ENCODE data around the gene SLC9A8. TPM values are rescaled to one million over a fixed set of nuclear protein-coding genes. Genes with fewer than 3 reads are reported as not detected.

SLC9A8 gene
- total RNA-seq, 1 donor from 2014 or later: 22.3 TPM

- intact Hi-C loops (cut with micrococcal nuclease): loop anchor here (1.0 to 5.0 kb wide), 2 partner anchors 10 to 140 kb away; no protein-coding TSS in a partner anchor
These were observed 662 bp upstream of the SLC9A8 start for GRCh38 chr20:49811825-49812506.

DNA sequence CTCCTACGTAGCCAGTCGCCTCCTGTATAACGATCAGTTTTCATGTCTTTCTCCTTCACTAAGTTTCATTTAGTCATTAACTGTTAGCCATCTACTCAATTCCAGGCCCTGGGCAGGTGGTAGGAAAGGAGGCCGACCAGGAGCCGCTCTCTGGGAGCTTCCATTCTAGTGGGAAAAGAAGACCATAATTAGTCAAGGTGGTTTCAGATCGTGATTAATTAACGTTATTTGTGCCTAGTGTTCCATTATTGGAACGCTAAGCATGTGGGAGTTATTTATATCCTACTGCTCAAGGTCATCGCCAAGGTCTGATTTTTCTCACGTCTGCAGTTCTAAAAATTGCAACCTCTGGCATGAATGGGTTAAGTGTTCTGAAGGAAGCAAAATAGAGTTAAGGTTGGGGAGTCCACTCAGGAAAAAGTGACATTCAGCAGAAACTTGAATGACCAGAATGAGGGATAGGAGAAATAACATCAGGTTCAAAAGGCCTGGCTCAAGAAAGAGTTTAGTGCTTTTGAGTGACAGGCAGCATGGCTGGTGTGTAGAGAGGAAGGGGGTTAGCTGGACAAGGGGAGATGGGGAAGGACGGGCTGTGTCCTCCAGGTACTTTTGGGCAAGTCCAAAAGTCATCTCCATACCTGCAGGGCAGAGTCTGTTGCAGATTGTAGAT lies 812 bp downstream of the SLC9A8 start:
- intact Hi-C loops (cut with micrococcal nuclease): loop anchor here (5.0 kb wide), 1 partner anchor 141 kb away; no protein-coding TSS in a partner anchor

- intact Hi-C loops (cut with micrococcal nuclease): loop anchor here (5.0 kb wide), 1 partner anchor 142 kb away; no protein-coding TSS in a partner anchor
These were observed 1.5 kb downstream of the SLC9A8 start for GRCh38 chr20:49814057-49814694.

GRCh38 chr20:49818816-49819215 lies 6.2 kb downstream of the SLC9A8 start:
- intact Hi-C loops (cut with micrococcal nuclease): no loop called here

- intact Hi-C loops (cut with micrococcal nuclease): loop anchor here (5.0 kb wide), 1 partner anchor 107 kb away; the partner anchor contains the start of gene B4GALT5
These were observed 7.1 kb downstream of the SLC9A8 start for GRCh38 chr20:49819702-49820101.

DNA sequence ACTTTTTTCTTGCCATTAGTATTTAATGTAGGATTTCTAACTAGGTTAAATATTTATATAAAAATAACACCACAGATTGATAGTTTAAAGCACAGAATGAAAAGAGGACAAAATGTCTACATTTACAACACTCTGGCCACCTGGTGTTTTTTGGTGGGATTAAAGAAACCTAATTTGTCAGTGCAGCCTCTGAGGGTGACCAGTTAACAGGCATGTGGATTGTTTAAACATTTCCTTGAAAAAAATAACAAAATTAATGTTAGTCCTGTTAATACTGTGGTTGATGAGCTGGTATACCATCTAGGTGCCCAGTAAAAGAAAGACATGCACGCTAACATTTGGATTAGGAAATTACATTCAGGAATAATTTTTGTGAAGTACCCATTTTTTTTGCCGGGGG lies 8.8 kb downstream of the SLC9A8 start:
- intact Hi-C loops (cut with micrococcal nuclease): loop anchor here (5.0 kb wide), 1 partner anchor 109 kb away; the partner anchor contains the start of gene B4GALT5

- intact Hi-C loops (cut with micrococcal nuclease): loop anchor here (5.0 kb wide), 1 partner anchor 110 kb away; the partner anchor contains the start of gene B4GALT5
These were observed 9.3 kb downstream of the SLC9A8 start for GRCh38 chr20:49821870-49822331.

GRCh38 chr20:49823152-49823847 lies 10.7 kb downstream of the SLC9A8 start:
- intact Hi-C loops (cut with micrococcal nuclease): loop anchor here (5.0 kb wide), 1 partner anchor 111 kb away; the partner anchor contains the start of gene B4GALT5

GRCh38 chr20:49824206-49824605 lies 11.6 kb downstream of the SLC9A8 start:
- intact Hi-C loops (cut with micrococcal nuclease): loop anchor here (5.0 kb wide), 1 partner anchor 112 kb away; the partner anchor contains the start of gene B4GALT5

GRCh38 chr20:49825521-49826033 lies 12.9 kb downstream of the SLC9A8 start:
- intact Hi-C loops (cut with micrococcal nuclease): no loop called here

DNA sequence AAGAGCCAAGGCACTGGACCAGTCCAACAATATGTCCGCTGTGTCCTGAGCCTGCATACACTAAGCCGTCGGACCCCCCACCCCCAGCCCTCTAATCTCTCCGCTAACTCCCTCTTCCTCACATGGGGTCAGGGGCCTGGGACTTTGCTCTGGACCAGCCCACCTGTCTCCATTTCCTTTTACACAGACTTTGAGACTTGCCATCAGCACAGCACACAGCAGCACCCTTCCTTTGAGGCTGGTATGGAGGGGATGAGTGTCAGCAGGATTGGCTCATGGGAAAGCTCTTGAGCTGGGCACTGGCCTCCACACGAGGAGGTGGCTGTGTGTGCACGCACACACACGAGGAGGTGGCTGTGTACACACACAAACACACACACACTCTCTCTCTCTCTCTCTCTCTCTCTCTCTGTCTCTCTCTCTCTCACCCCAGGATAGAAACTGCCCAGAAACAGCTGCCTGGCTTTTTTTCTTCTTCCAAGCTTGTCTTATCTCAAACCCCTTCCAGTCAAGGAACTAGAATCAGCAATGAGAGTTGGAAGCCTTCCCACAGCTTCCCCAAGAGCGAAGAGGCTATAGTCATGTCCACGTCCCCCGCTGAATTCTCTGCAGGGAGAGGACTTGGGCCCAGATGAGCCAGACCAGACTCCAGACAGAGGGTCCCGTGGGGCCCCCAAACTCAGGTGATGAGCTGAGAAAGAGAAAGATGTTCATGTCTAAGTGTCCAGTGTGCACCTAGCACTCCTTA lies 18.6 kb downstream of the SLC9A8 start:
- intact Hi-C loops (cut with micrococcal nuclease): no loop called here

DNA sequence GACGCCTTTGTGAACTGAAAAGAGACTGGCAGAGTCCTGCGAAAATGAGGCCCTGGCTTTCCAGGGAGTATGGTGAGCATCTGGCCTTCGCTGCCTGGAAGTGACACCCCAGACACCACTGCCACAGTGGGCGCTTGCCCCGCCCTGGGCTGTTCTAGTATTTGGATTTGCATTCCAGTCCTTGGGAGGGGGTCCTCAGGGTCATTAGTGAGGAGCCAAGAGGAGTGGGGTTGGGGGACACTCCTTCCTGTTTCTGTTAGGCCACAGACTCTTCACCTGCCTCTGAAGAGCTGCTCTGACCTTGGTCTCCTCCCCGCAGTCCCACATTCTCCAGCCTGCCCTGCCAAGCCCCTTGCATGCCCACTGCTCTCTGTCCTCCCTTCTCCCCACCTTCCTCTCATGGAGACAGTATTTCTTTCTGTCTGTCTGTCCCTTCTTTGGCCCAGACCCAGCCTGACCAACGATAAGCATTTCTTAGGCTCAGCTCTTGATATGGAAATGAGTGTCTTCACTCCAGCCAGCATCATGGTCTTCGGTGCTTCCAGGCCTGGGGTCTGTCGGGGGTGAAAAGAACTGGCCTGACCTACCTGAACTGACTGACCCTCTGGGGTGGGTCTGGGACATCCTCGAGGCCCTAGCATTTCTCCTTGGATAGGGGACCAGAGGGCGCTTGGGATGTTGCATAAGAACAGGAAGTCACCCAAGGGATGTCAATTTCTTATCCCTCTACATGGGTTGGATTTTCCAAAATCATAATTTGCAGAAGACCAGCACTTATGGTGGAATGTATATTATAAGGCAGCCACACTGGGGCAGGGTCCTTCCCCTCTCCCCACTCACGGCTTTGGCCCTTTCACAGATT lies 19.4 kb downstream of the SLC9A8 start:
- intact Hi-C loops (cut with micrococcal nuclease): no loop called here

DNA sequence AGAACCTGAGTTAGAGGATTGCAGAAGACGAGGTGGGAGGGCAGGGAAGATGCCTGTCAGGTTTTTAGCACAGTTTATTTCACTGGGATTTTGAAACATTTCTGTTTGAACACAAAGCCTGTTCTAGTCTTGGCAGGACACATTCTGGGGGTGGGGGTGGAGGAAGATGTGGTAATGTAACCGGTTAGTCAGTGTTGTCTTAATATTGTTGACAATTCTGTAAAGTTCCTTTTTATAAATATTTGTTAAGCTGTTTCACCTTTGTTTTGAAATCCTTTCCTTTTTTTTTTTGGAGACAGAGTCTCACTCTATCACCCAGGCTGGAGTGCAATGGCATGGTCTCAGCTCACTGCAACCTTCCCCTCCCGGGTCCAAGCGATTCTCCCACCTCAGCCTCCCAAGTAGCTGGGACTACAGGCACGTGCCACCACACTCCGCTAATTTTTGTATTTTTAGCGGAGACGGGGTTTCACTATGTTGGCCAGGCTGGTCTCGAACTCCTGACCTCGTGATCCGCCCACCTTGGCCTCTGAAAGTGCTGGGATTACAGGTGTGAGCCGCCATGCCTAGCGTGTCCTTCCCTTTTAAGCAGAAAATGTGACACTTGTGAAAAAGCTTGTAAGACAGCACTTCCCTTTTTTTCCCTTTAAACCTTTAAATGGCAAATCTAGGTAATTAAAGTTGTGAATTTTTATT lies 20.2 kb downstream of the SLC9A8 start:
- intact Hi-C loops (cut with micrococcal nuclease): no loop called here

- intact Hi-C loops (cut with micrococcal nuclease): no loop called here
These were observed 20.9 kb downstream of the SLC9A8 start for GRCh38 chr20:49833483-49833882.

GRCh38 chr20:49835031-49835430 lies 22.4 kb downstream of the SLC9A8 start:
- intact Hi-C loops (cut with micrococcal nuclease): no loop called here

DNA sequence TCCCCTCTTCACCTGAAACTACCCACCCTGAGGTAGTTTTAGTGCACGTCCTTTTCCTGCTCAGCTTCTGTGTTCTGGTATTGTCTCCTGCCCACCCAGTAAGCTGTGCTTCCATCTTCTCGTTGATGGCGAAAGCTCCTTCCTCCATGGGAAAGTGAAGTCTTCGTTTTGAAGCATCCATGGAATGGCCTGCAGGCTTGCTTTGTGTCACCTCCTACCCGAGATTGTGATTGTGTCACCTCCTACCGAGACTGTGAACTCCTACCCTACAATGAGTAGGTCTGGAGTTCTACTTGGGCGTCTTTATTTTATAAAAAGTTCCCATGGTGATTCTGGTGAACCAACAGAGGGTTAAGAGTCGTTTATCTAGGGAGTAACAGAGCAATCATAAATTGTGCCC lies 25.9 kb downstream of the SLC9A8 start:
- intact Hi-C loops (cut with micrococcal nuclease): no loop called here

- intact Hi-C loops (cut with micrococcal nuclease): loop anchor here (10.0 kb wide), 1 partner anchor 298 kb away; no protein-coding TSS in a partner anchor
These were observed 30.5 kb downstream of the SLC9A8 start for GRCh38 chr20:49843139-49843538.

GRCh38 chr20:49843770-49844380 lies 31.2 kb downstream of the SLC9A8 start:
- intact Hi-C loops (cut with micrococcal nuclease): loop anchor here (10.0 kb wide), 1 partner anchor 299 kb away; no protein-coding TSS in a partner anchor

Data from T-helper 2 cell treated with Interferon-gamma antibody and Interleukin-4, amounts not matched to agents 100 ng/mL and 5 ng/mL, for 36 hours (primary cell).